SU-DHL-6 (cell line): ENCODE measurements around the gene ZNF507.

Source experiments
- H2AFZ ChIP-seq: fragments of 200-600 bp; sonication (generic); 2 replicates; pipeline ENCODE4 v1.6.1; 2014; ENCODE audit warnings: low read depth, mild to moderate bottlenecking, moderate library complexity, mixed read lengths, antibody characterized with exemption, low read length; ENCODE audit not compliant: severe bottlenecking
- H3F3A ChIP-seq: fragments of 200-600 bp; shearing (Covaris generic); 2 replicates; pipeline ENCODE4 v1.6.0; 2016; ENCODE audit warnings: antibody characterized with exemption, mild to moderate bottlenecking; ENCODE audit not compliant: insufficient read depth
- H3K27ac ChIP-seq: fragments of 200-600 bp; sonication (generic); 2 replicates; pipeline ENCODE4 v1.5.1; 2016; ENCODE audit warnings: low read depth, mild to moderate bottlenecking, low read length, moderate library complexity, mixed read lengths
- H3K27me3 ChIP-seq: fragments of 200-600 bp; sonication (generic), shearing (Covaris generic); 2 replicates; pipeline ENCODE4 v1.6.0; 2014; ENCODE audit warnings: mild to moderate bottlenecking, low read length
- H3K36me3 ChIP-seq: fragments of 200-600 bp; sonication (generic); 2 replicates; pipeline ENCODE4 v1.6.1; 2014; ENCODE audit warnings: mild to moderate bottlenecking, low read length, mixed read lengths
- H3K4me2 ChIP-seq: fragments of 300-600, 200-600 bp; shearing (Covaris generic), sonication (generic); 2 replicates; pipeline ENCODE4 v1.6.0; 2014; ENCODE audit warnings: low read length, low read depth, mild to moderate bottlenecking; ENCODE audit not compliant: poor library complexity, severe bottlenecking
- H3K4me3 ChIP-seq: fragments of 200-600 bp; sonication (generic); 2 replicates; pipeline ENCODE4 v1.5.1; 2014; ENCODE audit warnings: antibody characterized with exemption, low read length, mild to moderate bottlenecking, mixed read lengths; ENCODE audit not compliant: insufficient read depth, poor library complexity, severe bottlenecking
- H3K79me2 ChIP-seq: fragments of 200-600 bp; sonication (generic); 2 replicates; pipeline ENCODE4 v1.6.1; 2014; ENCODE audit warnings: mild to moderate bottlenecking, low read length, moderate library complexity; ENCODE audit not compliant: insufficient read depth
- H3K9ac ChIP-seq: fragments of 200-600 bp; sonication (generic); 2 replicates; pipeline ENCODE4 v1.7.0; 2014; ENCODE audit warnings: mild to moderate bottlenecking, low read length
- H3K9me2 ChIP-seq: fragments of 200-600 bp; sonication (generic); replicated peaks from 2 replicates; pipeline ENCODE4 v1.6.1; 2014; ENCODE audit warnings: low read length; ENCODE audit not compliant: insufficient read depth
- H3K9me3 ChIP-seq: fragments of 200-600 bp; sonication (generic); 2 replicates; pipeline ENCODE4 v1.6.1; 2014; ENCODE audit warnings: low read length, mixed read lengths; ENCODE audit not compliant: insufficient read depth
- H4K20me1 ChIP-seq: fragments of 200-600 bp; sonication (generic); 2 replicates; pipeline ENCODE4 v1.6.1; 2014; ENCODE audit warnings: low read depth, mild to moderate bottlenecking, antibody characterized with exemption, low read length, moderate library complexity, mixed read lengths
- CTCF ChIP-seq: fragments of 200-600 bp; sonication (generic); IDR thresholded peaks from one replicate; pipeline ENCODE4 v1.5.1; 2017; ENCODE audit warnings: antibody characterized with exemption, mild to moderate bottlenecking, low read length, moderate library complexity; ENCODE audit not compliant: insufficient read depth, poor library complexity, severe bottlenecking
- EZH2phosphoT487 ChIP-seq: fragments of 200-600 bp; sonication (generic), shearing (Covaris generic); conservative IDR thresholded peaks from 2 replicates; pipeline ENCODE4 v1.6.1; 2018; ENCODE audit warnings: mild to moderate bottlenecking, antibody characterized with exemption, low read length, moderate library complexity, mixed read lengths

ZNF507 gene

DNA sequence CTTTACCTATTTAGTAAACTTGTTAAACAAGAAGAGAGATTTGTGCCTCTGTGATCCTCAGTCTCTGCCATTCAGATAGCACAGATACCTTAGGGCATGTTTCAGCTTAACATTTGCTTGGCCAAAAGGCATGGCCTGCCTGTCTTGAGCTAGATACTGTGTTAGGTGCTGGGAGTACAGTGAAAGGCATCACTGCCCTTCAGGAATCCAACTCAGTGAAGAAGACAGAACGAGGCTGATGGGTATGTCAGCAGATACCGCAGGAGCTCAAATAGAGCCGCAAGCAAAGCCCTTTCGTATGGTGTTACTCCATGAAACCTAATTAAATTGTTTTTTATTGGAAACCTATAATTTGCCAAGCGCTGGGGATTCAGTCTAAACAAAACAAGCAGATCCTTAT is 12.9 kb downstream of the ZNF507 start:
- Histone ChIP-seq H2AFZ (no peak overlapping the region), H3K36me3 (peaks cover 54% of the 10 kb centered on the region), H3K4me3 (no peak overlapping the region), H3K9ac (no peak overlapping the region), H3K4me2 (no peak overlapping the region), H3K79me2 (peaks cover 27% of the 10 kb centered on the region), H3F3A (0 out of 2 replicates have a peak, but pooled peaks cover 12% of the 10 kb centered on the region), H4K20me1 (0 out of 2 replicates have a peak, but pooled peaks cover 3% of the 10 kb centered on the region), H3K9me2 (no peaks in the 10 kb centered on the region), H3K9me3 (no peaks in the 10 kb centered on the region), H3K27ac (no peak overlapping the region), H3K27me3 (no peaks in the 10 kb centered on the region)
- TF ChIP-seq EZH2phosphoT487 (no peak), CTCF (no peak)

DNA sequence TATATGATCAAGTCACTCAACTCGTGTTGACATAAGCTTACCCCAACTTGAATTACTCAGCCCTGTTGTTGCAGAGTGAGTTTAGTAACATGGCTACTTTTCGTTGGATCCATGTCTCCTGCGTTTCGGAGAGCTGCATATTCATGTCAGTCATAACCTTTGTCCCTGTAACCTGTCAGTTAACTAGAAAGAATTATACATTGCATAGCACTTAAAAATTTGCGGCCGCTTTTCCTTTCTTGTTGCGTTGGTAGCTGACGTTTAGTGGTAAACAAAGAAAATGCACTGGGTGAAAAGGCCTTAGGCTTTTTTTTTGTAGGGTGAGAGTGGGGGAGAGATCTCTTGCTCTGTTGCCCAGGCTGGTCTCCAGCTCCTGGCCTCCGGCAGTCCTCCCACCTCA is 14.2 kb downstream of the ZNF507 start:
- H3K4me3 ChIP-seq: no peak overlapping the region
- TF ChIP-seq EZH2phosphoT487 (no peak), CTCF (no peak)
- H3K27me3 ChIP-seq: no peaks in the 10 kb centered on the region
- 0 out of 2 replicates have a peak, but pooled peaks cover 12% of the 10 kb centered on the region for H3F3A ChIP-seq
- no peak overlapping the region for H3K4me2 ChIP-seq
- no peaks in the 10 kb centered on the region for H3K9me3 ChIP-seq
- no peaks in the 10 kb centered on the region for H3K9me2 ChIP-seq
- no peaks in the 10 kb centered on the region for H4K20me1 ChIP-seq
- peaks cover 44% of the 10 kb centered on the region for H3K36me3 ChIP-seq
- no peak overlapping the region for H3K9ac ChIP-seq
- no peak overlapping the region for H2AFZ ChIP-seq
- H3K79me2 ChIP-seq: peaks cover 26% of the 10 kb centered on the region
- no peak overlapping the region for H3K27ac ChIP-seq

DNA sequence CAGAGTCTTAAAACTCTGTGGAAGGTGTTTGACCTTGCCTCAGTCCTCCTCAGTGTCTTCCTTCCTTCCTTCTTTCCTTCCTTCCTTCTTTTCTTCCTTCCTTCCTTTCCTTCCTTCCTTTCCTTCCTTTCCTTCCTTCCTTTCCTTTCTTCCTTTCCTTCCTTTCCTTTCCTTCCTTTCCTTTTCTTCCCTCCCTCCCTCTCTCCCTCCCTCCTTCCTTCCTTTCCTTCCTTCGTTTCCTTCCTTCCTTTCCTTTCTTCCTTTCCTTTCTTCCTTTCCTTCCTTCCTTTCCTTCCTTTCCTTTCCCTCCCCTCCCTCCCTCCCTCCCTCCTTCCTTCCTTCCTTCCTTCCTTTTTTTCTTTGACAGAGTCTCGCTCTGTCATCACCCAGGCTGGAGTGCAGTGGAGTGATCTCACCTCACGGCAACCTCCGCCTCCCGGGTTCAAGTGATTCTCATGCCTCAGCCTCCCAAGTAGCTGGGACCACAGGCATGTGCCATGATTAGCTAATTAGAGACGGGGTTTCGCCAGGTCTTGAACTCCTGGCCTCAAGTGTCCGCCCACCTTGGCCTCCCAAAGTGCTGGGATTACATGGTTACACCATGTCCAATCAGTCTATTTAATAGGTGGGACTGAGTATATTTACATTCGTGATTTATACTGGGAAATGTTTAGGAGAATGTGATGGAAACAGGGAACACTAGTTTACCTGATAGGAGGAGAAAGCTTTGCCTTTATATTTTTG is 16.3 kb downstream of the ZNF507 start:
- no peaks in the 10 kb centered on the region for H4K20me1 ChIP-seq
- no peak overlapping the region for H3K4me3 ChIP-seq
- H3K9ac ChIP-seq: no peak overlapping the region
- no peaks in the 10 kb centered on the region for H3K9me3 ChIP-seq
- H3K36me3 ChIP-seq: peaks cover 38% of the 10 kb centered on the region
- no peak overlapping the region for H2AFZ ChIP-seq
- no peaks in the 10 kb centered on the region for H3K9me2 ChIP-seq
- H3K79me2 ChIP-seq: peaks cover 41% of the 10 kb centered on the region
- TF ChIP-seq EZH2phosphoT487 (no peak), CTCF (no peak)
- no peaks in the 10 kb centered on the region for H3K27me3 ChIP-seq
- 0 out of 2 replicates have a peak, but pooled peaks cover 9% of the 10 kb centered on the region for H3F3A ChIP-seq
- H3K4me2 ChIP-seq: no peak overlapping the region
- no peak overlapping the region for H3K27ac ChIP-seq
